Esophagus muscularis mucosa (tissue), 4 donors: ENCODE measurements around the gene ADGRG6.

Source experiments
- CTCF ChIP-seq, 3 experiments: fragments of 200-600 bp in 2 of 3; fragments of 450-650 bp in 1 of 3; sonication (generic) in 2 of 3; IDR thresholded peaks; one replicate each; pipeline ENCODE4 v1.5.1; 2017 to 2019; ENCODE audit warnings: antibody characterized with exemption in 3 of 3, mild to moderate bottlenecking in 2 of 3, moderate library complexity in 1 of 3
- EP300 ChIP-seq: sonication (generic); formaldehyde crosslinking; IDR thresholded peaks from one replicate; pipeline ENCODE4 v1.6.1; 2017; ENCODE audit warnings: antibody characterized with exemption
- POLR2A ChIP-seq: fragments of 450-650 bp; IDR thresholded peaks from one replicate; pipeline ENCODE4 v1.6.1; 2017; ENCODE audit warnings: antibody characterized with exemption, moderate library complexity, mild to moderate bottlenecking, low read depth
- POLR2AphosphoS5 ChIP-seq, 2 donors: sonication (generic); formaldehyde crosslinking; IDR thresholded peaks; one replicate each; pipeline ENCODE4 v1.6.1; 2017; ENCODE audit warnings: antibody characterized with exemption in 2 of 2

GRCh38 chr6:142274656-142275055 is 27.2 kb upstream of the ADGRG6 start:
- TF ChIP-seq CTCF (IDR thresholded peaks at IDR 0.05), result no peak
- TF ChIP-seq EP300, result no peak
- no peak for TF ChIP-seq POLR2AphosphoS5 (IDR thresholded peaks at IDR 0.05)
- TF ChIP-seq POLR2A, result no peak
